Fibroblast of mammary gland (primary cell): ENCODE measurements around the gene HACD4.
A peak's percentile ranks its signal among the peaks of the same experiment; 100 is the strongest.

ENCODE experiments used
- DNase-seq: peaks from one replicate; pipeline ENCODE4 v3.0.0-alpha.2; 2010; ENCODE audit warnings: low read depth
- H3K4me3 ChIP-seq: 2 replicates; pipeline ENCODE4 v1.5.1; 2011; ENCODE audit warnings: low read depth, mild to moderate bottlenecking, low read length, moderate library complexity; ENCODE audit not compliant: control insufficient read depth
- TF ChIP-seq, protein P1 (sequence below): conservative IDR thresholded peaks from 2 replicates; pipeline ENCODE4 v1.5.1; 2011; ENCODE audit warnings: low read depth, low read length, inconsistent platforms; ENCODE audit not compliant: control insufficient read depth, insufficient read depth

Gene HACD4

DNA sequence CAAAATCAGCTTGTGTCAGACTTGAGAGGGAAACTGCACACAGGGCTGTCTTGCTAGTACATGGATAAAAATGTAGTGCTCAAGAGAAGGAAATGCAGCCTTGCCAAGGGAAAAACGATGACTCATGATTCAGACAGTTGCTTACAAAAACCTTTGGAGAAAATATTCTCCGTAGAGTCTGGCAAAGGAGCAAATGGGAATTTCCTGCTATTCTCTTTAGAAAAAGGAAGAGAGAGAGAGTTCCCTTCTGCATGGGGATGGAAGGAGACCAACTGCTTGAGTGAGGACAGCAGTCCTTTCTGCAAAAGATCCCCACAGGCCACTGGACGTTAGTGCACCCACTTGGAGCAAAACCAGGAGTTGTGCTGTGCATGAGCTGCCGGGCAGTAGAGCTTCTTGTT lies 38.7 kb upstream of the HACD4 start:
- H3K4me3 ChIP-seq: no peak overlapping the region
- TF ChIP-seq, protein P1, sequence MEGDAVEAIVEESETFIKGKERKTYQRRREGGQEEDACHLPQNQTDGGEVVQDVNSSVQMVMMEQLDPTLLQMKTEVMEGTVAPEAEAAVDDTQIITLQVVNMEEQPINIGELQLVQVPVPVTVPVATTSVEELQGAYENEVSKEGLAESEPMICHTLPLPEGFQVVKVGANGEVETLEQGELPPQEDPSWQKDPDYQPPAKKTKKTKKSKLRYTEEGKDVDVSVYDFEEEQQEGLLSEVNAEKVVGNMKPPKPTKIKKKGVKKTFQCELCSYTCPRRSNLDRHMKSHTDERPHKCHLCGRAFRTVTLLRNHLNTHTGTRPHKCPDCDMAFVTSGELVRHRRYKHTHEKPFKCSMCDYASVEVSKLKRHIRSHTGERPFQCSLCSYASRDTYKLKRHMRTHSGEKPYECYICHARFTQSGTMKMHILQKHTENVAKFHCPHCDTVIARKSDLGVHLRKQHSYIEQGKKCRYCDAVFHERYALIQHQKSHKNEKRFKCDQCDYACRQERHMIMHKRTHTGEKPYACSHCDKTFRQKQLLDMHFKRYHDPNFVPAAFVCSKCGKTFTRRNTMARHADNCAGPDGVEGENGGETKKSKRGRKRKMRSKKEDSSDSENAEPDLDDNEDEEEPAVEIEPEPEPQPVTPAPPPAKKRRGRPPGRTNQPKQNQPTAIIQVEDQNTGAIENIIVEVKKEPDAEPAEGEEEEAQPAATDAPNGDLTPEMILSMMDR: peak; percentile 39
- peak; percentile 94 for DNase-seq

DNA sequence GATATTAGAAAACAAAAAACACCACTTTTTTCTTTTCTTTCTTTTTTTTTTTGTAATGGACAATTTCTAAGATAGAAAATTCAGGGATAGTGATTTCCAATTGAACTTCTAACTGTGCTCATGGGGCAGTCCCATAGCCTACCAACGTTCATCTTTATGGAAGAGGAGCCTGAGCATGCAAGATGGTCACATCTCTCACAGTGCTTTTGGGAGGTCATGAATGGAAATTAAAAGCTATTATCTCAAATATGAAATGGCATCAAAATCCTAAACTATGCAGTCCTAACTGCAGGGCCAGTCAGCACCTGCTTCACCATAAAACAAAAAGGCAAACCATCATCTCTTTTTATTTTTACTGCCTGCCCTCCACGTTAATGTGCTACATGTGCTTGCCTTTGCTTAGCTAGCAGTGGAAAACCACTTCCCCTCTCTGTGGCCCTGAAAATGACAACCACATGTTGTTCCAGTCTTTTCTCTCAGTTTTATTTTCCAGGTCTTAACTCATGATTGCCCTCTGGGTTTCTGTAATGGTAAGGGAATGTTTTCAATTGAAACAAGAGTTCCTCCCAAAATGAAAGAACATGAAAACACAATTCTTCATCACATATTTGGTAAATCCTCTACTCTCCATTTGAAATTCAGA lies 29.6 kb upstream of the HACD4 start:
- TF ChIP-seq, protein P1: peak; percentile 17
- DNase-seq: peak; percentile 73
- no peak overlapping the region for H3K4me3 ChIP-seq

DNA sequence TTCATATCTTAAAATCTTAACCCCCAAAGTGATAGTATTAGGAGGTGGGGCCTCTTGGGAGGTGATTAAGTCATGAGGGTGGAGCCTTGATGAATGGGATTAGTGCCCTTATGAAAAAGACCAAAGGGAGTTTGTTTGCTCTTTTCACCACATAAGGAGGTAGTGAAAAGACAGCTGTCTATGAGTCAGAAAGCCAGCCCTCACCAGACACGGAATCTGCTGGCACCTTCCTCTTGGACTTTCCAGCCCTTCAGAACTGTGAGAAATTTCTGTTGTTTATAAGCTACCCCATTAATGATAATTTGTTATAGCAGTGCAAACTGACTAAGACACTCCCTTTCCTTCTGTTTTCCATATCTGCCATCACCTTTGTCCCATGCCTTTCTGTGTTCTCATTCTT lies 25.5 kb upstream of the HACD4 start:
- H3K4me3 ChIP-seq: no peak overlapping the region
- TF ChIP-seq, protein P1: no peak
- DNase-seq: peak; percentile 69

DNA sequence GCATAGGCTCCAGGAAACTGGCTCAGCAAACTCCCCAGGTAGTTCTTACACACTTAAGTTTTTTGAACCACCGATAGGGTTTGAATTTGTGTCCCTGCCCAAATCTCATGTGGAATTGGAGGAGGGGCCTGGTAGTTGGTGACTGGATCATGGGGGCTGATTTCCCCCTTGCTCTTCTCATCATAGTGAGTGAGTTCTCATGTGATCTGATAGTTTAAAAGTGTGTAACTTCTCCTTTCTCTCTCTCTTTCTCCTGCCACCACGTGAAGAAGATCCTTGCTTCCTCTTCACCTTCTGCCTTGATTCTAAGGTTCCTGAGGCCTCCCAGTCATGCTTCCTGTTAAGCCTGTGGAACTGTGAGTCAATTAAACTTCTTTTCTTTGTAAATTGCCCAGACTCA lies 22.4 kb upstream of the HACD4 start:
- TF ChIP-seq, protein P1: no peak
- no peak overlapping the region for H3K4me3 ChIP-seq
- DNase-seq: no peak

DNA sequence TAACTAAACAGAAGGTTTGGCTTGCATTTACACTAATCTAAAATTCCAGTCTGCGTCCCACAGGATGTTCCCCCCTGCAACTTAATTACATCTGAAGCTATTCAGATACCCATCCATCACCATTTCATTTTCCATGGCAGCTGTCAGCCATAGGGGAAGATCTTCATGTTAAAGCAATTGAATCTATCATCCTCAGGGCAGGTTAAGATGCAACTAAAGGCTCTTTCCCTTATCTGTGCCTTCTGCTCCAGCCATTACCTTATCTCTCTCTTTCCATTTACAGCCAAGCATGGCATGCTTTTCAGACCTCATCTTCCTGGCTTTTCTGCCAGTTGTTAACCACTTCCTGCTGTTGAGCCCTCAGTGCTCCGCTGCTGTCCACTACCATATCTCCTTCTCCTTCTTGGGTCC lies 15.8 kb upstream of the HACD4 start:
- TF ChIP-seq, protein P1: no peak
- H3K4me3 ChIP-seq: no peak overlapping the region
- no peak for DNase-seq

DNA sequence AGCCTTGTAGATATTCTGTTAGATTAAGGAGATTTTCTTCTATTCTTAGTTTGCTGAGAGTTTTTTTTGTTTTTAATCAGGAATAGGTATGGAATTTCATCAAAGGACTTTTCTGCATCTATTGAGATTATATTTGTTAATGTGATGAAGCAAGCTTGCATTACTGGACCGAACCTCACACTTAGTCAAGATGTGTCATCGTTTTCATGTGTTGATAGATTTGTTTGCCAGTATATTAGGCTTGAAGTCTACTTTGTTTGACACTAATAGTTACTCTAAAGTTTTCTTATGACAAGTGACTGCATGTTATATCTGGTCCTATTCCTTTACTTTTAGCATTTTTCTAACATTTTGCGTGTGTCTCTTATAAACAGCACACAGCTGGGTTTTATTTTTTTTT lies 12.4 kb upstream of the HACD4 start:
- TF ChIP-seq, protein P1: no peak
- no peak for DNase-seq

DNA sequence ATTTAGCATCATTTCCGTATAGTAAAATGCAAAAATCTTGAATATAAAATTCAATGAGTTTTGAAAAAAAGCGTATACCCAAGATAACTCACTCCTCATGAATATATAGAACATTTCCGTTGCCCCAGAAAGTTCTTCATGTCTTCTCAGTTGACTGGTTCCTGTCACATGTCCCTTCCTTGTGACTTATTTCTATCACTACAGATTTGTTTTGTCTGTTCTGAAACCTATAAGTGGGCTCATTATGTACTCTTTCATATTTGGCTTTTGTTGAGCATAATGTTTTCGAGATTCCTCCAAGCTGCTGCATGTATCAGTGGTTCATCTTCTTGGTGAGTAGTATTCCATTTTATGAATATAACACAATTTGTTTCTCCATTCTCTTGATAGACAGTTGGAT lies 11.0 kb upstream of the HACD4 start:
- no peak for DNase-seq
- H3K4me3 ChIP-seq: no peak overlapping the region

More for the DNA sequence above, 12.4 kb upstream of the HACD4 start:
- no peak overlapping the region for H3K4me3 ChIP-seq

More for the DNA sequence above, 11.0 kb upstream of the HACD4 start:
- TF ChIP-seq, protein P1: no peak
